ENCODE results near the gene LCORL.
"Not testable (repeated sequence)": the region's sequence is repeated elsewhere in the genome, so short reads cannot be mapped to it uniquely, and the experiment has no call there.

The LCORL gene

GRCh38 chr4:18014269-18014668 is 7.3 kb downstream of the LCORL start:
- no peak for DNase-seq (ENCODE audit: low read depth)
- Histone ChIP-seq H3K4me1 (ENCODE audit: control insufficient read depth, insufficient read depth, low read length) (peaks cover 14% of the 10 kb centered on the region), H3K9me3 (ENCODE audit: control insufficient read depth, low read length) (no peaks in the 10 kb centered on the region), H3K4me3 (ENCODE audit: low read length) (no peak overlapping the region), H3K27me3 (replicated peaks; ENCODE audit: control insufficient read depth, insufficient read depth, low read length) (no peaks in the 10 kb centered on the region), H3K36me3 (ENCODE audit: control insufficient read depth, insufficient read depth, low read length, severe bottlenecking) (no peaks in the 10 kb centered on the region), H3K9ac (ENCODE audit: low read length) (no peak overlapping the region)

- H3K36me3 ChIP-seq (ENCODE audit: control insufficient read depth, insufficient read depth, low read length, severe bottlenecking): no peaks in the 10 kb centered on the region
- H3K4me3 ChIP-seq (ENCODE audit: low read length): no peak overlapping the region
- H3K4me1 ChIP-seq (ENCODE audit: control insufficient read depth, insufficient read depth, low read length): peaks cover 14% of the 10 kb centered on the region
- no peaks in the 10 kb centered on the region for H3K27me3 ChIP-seq (replicated peaks; ENCODE audit: control insufficient read depth, insufficient read depth, low read length)
- no peaks in the 10 kb centered on the region for H3K9me3 ChIP-seq (ENCODE audit: control insufficient read depth, low read length)
- no peak for DNase-seq (ENCODE audit: low read depth)
- no peak overlapping the region for H3K9ac ChIP-seq (ENCODE audit: low read length)
Observed at GRCh38 chr4:18012807-18013462, 8.6 kb downstream of the LCORL start.

DNA sequence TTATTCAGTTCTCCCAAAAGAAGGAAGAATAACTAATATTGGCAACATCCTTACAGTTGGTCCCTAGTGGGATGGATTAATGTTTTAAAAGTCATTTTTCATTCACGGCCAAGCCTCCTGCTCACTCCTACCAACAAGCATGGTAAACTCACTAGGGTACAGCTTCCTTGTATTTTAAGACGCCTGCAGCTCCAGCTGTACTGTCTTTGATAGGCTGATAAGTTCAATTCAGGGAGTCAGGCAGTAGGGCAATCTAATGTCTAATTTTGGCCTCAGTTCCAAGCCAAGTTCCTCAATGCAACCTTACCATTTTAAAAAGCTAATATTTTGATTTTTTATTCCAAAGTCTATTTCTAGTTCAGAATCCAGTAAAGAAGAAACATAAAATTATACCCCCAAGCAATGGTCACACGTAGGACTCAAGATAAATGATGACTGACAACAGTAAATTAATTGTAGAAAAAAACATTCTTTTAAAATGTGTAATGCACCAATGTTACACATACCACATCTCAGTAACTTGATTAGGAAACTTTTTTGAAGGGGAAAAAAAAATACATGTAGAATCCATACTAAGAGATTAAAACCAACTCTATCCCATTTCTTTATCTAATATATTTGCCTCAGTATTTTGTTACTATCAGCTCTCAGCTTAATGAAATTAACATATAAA is 9.3 kb downstream of the LCORL start:
- peaks cover 14% of the 10 kb centered on the region for H3K4me1 ChIP-seq (ENCODE audit: control insufficient read depth, insufficient read depth, low read length)
- no peaks in the 10 kb centered on the region for H3K27me3 ChIP-seq (replicated peaks; ENCODE audit: control insufficient read depth, insufficient read depth, low read length)
- H3K9ac ChIP-seq (ENCODE audit: low read length): no peak overlapping the region
- no peaks in the 10 kb centered on the region for H3K9me3 ChIP-seq (ENCODE audit: control insufficient read depth, low read length)
- no peaks in the 10 kb centered on the region for H3K36me3 ChIP-seq (ENCODE audit: control insufficient read depth, insufficient read depth, low read length, severe bottlenecking)
- no peak for DNase-seq (ENCODE audit: low read depth)
- peak overlapping the region; percentile 38 for H3K4me3 ChIP-seq (ENCODE audit: low read length)

- Histone ChIP-seq H3K36me3 (ENCODE audit: control insufficient read depth, insufficient read depth, low read length, severe bottlenecking) (no peaks in the 10 kb centered on the region), H3K4me1 (ENCODE audit: control insufficient read depth, insufficient read depth, low read length) (peaks cover 12% of the 10 kb centered on the region)
- peak; percentile 7 for DNase-seq (ENCODE audit: low read depth)
Observed at GRCh38 chr4:18007625-18008024, 13.9 kb downstream of the LCORL start.

DNA sequence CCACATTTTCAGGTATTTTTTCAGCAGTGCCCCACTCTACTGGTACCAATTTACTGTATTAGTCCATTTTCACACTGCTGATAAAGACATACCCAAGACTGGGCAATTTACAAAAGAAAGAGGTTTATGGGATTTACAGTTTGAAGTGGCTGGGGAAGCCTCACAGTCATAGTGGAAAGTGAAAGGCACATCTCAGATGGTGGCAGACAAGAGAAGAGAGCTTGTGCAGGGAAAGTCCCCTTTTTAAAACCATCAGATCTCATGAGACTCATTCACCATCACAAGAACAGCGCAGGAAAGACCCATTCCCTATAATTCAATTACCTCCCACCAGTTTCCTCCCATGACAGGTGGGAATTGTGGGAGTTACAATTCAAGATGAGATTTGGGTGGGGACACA is 15.1 kb downstream of the LCORL start:
- not testable (repeated sequence) for H3K27me3 ChIP-seq (replicated peaks; ENCODE audit: control insufficient read depth, insufficient read depth, low read length); H3K9me3 ChIP-seq (ENCODE audit: control insufficient read depth, low read length); H3K36me3 ChIP-seq (ENCODE audit: control insufficient read depth, insufficient read depth, low read length, severe bottlenecking)

More at GRCh38 chr4:18007625-18008024, 13.9 kb downstream of the LCORL start:
- Histone ChIP-seq H3K9me3 (ENCODE audit: control insufficient read depth, low read length) (no peaks in the 10 kb centered on the region), H3K9ac (ENCODE audit: low read length) (no peak overlapping the region), H3K4me3 (ENCODE audit: low read length) (no peak overlapping the region), H3K27me3 (replicated peaks; ENCODE audit: control insufficient read depth, insufficient read depth, low read length) (no peaks in the 10 kb centered on the region)

DNA sequence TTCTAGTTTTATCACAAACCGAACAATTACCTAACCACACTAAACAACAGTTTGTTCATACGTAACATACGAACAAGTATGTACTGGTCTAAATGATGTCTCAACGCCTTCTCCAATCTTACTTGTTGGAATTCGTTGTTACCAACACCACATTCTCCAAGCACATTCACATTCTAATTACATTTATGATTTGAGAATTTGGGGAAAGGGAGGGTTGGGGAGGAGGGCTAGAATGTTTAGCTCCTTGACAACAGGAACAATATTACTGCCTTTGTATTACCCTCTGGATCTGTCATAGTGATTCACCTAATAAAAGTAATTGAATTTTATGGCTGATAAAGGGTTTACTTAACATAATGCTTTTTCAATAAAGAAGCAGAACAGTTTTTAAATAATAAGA is 24.4 kb downstream of the LCORL start:
- no peaks in the 10 kb centered on the region for H3K27me3 ChIP-seq (replicated peaks; ENCODE audit: control insufficient read depth, insufficient read depth, low read length)
- no peaks in the 10 kb centered on the region for H3K4me1 ChIP-seq (ENCODE audit: control insufficient read depth, insufficient read depth, low read length)
- DNase-seq (ENCODE audit: low read depth): no peak
- H3K36me3 ChIP-seq (ENCODE audit: control insufficient read depth, insufficient read depth, low read length, severe bottlenecking): no peaks in the 10 kb centered on the region
- no peak overlapping the region for H3K9ac ChIP-seq (ENCODE audit: low read length)
- H3K4me3 ChIP-seq (ENCODE audit: low read length): no peak overlapping the region
- H3K9me3 ChIP-seq (ENCODE audit: control insufficient read depth, low read length): no peaks in the 10 kb centered on the region

More for the DNA sequence above, 15.1 kb downstream of the LCORL start:
- not testable (repeated sequence) for H3K4me3 ChIP-seq (ENCODE audit: low read length); H3K4me1 ChIP-seq (ENCODE audit: control insufficient read depth, insufficient read depth, low read length); H3K9ac ChIP-seq (ENCODE audit: low read length); DNase-seq (ENCODE audit: low read depth)

GRCh38 chr4:17995165-17995564 is 26.4 kb downstream of the LCORL start:
- DNase-seq (ENCODE audit: low read depth): no peak
- no peak overlapping the region for H3K4me3 ChIP-seq (ENCODE audit: low read length)
- H3K9ac ChIP-seq (ENCODE audit: low read length): no peak overlapping the region
- no peaks in the 10 kb centered on the region for H3K9me3 ChIP-seq (ENCODE audit: control insufficient read depth, low read length)
- H3K27me3 ChIP-seq (replicated peaks; ENCODE audit: control insufficient read depth, insufficient read depth, low read length): no peaks in the 10 kb centered on the region
- no peaks in the 10 kb centered on the region for H3K4me1 ChIP-seq (ENCODE audit: control insufficient read depth, insufficient read depth, low read length)
- no peaks in the 10 kb centered on the region for H3K36me3 ChIP-seq (ENCODE audit: control insufficient read depth, insufficient read depth, low read length, severe bottlenecking)

DNA sequence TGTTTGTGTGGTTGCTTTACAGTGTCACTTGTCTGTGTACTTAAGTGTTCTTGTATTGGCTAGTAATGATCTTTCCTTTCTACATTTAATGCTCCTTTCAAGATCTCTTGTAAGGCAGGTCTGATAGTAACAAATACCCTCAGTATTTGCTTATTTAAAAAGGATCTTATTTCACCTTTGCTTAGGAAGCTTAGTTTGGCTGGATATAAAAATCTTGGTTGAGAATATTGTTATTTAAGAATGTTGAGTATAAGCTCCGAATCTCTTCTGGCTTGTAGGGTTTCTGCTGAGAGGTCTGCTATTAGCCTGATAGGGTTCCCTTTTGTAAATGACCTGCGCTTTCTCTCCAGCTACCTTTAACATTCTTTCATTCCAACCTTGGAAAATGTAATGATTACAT is 35.7 kb downstream of the LCORL start:
- Histone ChIP-seq H3K9me3 (ENCODE audit: control insufficient read depth, low read length) (peaks cover 7% of the 10 kb centered on the region), H3K36me3 (ENCODE audit: control insufficient read depth, insufficient read depth, low read length, severe bottlenecking) (no peaks in the 10 kb centered on the region), H3K4me3 (ENCODE audit: low read length) (no peak overlapping the region), H3K4me1 (ENCODE audit: control insufficient read depth, insufficient read depth, low read length) (peaks cover 4% of the 10 kb centered on the region), H3K27me3 (replicated peaks; ENCODE audit: control insufficient read depth, insufficient read depth, low read length) (no peaks in the 10 kb centered on the region), H3K9ac (ENCODE audit: low read length) (no peak overlapping the region)
- no peak for DNase-seq (ENCODE audit: low read depth)

GRCh38 chr4:17981063-17981462 is 40.5 kb downstream of the LCORL start:
- DNase-seq (ENCODE audit: low read depth): peak; percentile 11
- H3K36me3 ChIP-seq (ENCODE audit: control insufficient read depth, insufficient read depth, low read length, severe bottlenecking): no peaks in the 10 kb centered on the region

GRCh38 chr4:17968721-17969120 is 52.8 kb downstream of the LCORL start:
- Histone ChIP-seq H3K9ac (ENCODE audit: low read length) (no peak overlapping the region), H3K4me1 (ENCODE audit: control insufficient read depth, insufficient read depth, low read length) (no peaks in the 10 kb centered on the region), H3K9me3 (ENCODE audit: control insufficient read depth, low read length) (no peaks in the 10 kb centered on the region), H3K36me3 (ENCODE audit: control insufficient read depth, insufficient read depth, low read length, severe bottlenecking) (no peaks in the 10 kb centered on the region), H3K27me3 (replicated peaks; ENCODE audit: control insufficient read depth, insufficient read depth, low read length) (no peaks in the 10 kb centered on the region), H3K4me3 (ENCODE audit: low read length) (no peak overlapping the region)
- DNase-seq (ENCODE audit: low read depth): no peak

More at GRCh38 chr4:17981063-17981462, 40.5 kb downstream of the LCORL start:
- no peaks in the 10 kb centered on the region for H3K27me3 ChIP-seq (replicated peaks; ENCODE audit: control insufficient read depth, insufficient read depth, low read length)
- no peak overlapping the region for H3K4me3 ChIP-seq (ENCODE audit: low read length)
- no peak overlapping the region for H3K9ac ChIP-seq (ENCODE audit: low read length)
- peaks cover 15% of the 10 kb centered on the region for H3K4me1 ChIP-seq (ENCODE audit: control insufficient read depth, insufficient read depth, low read length)
- peaks cover 6% of the 10 kb centered on the region for H3K9me3 ChIP-seq (ENCODE audit: control insufficient read depth, low read length)

DNA sequence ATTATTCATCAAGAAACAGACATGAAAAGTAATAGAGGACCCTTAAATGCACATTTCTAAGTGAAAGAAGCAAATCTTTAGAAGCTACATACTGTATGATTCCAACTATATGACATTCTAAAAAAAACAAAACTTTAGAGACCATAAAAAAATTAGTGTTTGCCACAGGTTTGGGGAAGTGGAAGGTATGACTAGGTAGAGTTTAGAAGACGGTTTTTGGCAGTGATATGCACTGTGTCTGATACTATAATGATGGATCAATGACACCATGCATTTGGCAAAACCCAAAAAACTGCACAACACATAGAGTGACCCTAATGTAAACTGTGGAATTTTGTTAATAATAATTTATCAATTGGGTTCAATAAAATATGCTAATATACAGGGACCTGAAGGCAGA is 54.5 kb downstream of the LCORL start:
- Histone ChIP-seq H3K9ac (ENCODE audit: low read length) (no peak overlapping the region), H3K27me3 (replicated peaks; ENCODE audit: control insufficient read depth, insufficient read depth, low read length) (no peaks in the 10 kb centered on the region), H3K36me3 (ENCODE audit: control insufficient read depth, insufficient read depth, low read length, severe bottlenecking) (no peaks in the 10 kb centered on the region), H3K4me1 (ENCODE audit: control insufficient read depth, insufficient read depth, low read length) (no peaks in the 10 kb centered on the region), H3K9me3 (ENCODE audit: control insufficient read depth, low read length) (no peaks in the 10 kb centered on the region), H3K4me3 (ENCODE audit: low read length) (no peak overlapping the region)
- no peak for DNase-seq (ENCODE audit: low read depth)
